ENCODE results near the gene MTHFD1L. TPM values are rescaled to one million over a fixed set of nuclear protein-coding genes. Genes with fewer than 3 reads are reported as not detected.
A peak's percentile ranks its signal among the peaks of the same experiment; 100 is the strongest.

MTHFD1L gene
- total RNA-seq, 2 donors from 2014 or later: 13.0 to 19.1 TPM

DNA sequence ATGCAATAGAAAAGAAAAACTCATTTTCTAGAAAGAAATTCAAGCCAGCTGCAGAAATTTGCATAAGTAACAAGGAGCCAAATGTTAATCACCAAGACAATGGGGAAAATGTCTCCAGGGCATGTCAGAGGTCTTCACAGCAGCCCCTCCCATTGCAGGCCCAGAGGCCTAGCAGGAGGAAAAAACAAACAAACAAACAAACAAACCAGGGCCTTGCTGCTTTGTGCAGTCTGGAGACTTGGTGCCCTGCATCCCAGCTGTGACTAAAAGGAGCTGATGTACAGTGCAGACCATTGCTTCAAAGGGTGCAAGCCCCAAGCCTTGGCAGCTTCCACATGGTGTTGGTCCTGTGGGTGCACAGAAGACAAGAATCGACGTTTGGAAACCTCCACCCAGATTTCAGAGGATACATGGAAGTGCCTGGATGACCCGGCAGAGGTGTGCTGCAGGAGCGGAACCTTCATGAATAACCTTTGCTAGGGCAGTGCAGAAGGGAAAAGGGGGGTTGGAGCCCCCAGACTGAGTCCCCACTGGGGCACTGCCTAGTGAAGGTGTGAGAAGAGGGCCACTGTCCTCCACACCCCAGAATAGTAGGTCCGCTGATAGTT is 263.4 kb downstream of the MTHFD1L start:
- Histone ChIP-seq H3K27me3 (no peaks in the 10 kb centered on the region), H3K4me3 (no peak overlapping the region), H3K4me1 (no peaks in the 10 kb centered on the region), H3K9me3 (no peaks in the 10 kb centered on the region), H3K27ac (no peak overlapping the region), H3K36me3 (replicated peaks in 1 of 2; ENCODE audit: insufficient read depth in 1 of 2, low read depth in 2 of 2) (no peaks in the 10 kb centered on the region)
- intact Hi-C loops (cut with DNase I): no loop called here
- 60 to 66% methylated on average over 1 to 5 of the region's 5 CpGs for WGBS, 2 donors
- DNase-seq: no peak
- ATAC-seq: no peak
- TF ChIP-seq, protein P1, sequence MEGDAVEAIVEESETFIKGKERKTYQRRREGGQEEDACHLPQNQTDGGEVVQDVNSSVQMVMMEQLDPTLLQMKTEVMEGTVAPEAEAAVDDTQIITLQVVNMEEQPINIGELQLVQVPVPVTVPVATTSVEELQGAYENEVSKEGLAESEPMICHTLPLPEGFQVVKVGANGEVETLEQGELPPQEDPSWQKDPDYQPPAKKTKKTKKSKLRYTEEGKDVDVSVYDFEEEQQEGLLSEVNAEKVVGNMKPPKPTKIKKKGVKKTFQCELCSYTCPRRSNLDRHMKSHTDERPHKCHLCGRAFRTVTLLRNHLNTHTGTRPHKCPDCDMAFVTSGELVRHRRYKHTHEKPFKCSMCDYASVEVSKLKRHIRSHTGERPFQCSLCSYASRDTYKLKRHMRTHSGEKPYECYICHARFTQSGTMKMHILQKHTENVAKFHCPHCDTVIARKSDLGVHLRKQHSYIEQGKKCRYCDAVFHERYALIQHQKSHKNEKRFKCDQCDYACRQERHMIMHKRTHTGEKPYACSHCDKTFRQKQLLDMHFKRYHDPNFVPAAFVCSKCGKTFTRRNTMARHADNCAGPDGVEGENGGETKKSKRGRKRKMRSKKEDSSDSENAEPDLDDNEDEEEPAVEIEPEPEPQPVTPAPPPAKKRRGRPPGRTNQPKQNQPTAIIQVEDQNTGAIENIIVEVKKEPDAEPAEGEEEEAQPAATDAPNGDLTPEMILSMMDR (IDR thresholded peaks at IDR 0.05): no peak
- no peak for TF ChIP-seq POLR2A (IDR thresholded peaks at IDR 0.05)

DNA sequence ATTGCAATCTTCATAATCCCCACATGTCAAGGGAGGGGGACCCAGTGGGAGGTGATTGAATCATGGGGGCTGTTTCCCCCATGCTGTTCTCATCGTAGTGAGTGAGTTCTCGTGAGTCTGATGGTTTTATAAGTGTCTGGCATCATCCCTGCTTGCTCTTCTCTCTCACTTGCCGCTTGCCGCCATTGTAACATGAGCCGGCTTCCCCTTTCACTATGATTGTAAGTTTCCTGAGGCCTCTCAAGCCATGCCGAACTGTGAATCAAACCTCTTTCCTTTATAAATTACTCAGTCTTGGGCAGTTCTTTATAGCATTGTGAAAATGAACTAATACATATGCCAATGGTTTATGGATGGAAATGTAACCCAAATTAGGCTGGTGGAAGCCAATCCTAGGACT is 264.8 kb downstream of the MTHFD1L start:
- H3K4me1 ChIP-seq: no peaks in the 10 kb centered on the region
- no peaks in the 10 kb centered on the region for H3K36me3 ChIP-seq (replicated peaks in 1 of 2; ENCODE audit: insufficient read depth in 1 of 2, low read depth in 2 of 2)
- TF ChIP-seq POLR2A (IDR thresholded peaks at IDR 0.05): no peak
- TF ChIP-seq, protein P1 (IDR thresholded peaks at IDR 0.05): no peak
- no peaks in the 10 kb centered on the region for H3K27me3 ChIP-seq
- ATAC-seq: no peak
- H3K27ac ChIP-seq: no peak overlapping the region
- intact Hi-C loops (cut with DNase I): no loop called here
- WGBS, 2 donors: 83 to 87% methylated on average over 6 of the region's 6 CpGs
- H3K4me3 ChIP-seq: no peak overlapping the region
- no peaks in the 10 kb centered on the region for H3K9me3 ChIP-seq
- DNase-seq: no peak

DNA sequence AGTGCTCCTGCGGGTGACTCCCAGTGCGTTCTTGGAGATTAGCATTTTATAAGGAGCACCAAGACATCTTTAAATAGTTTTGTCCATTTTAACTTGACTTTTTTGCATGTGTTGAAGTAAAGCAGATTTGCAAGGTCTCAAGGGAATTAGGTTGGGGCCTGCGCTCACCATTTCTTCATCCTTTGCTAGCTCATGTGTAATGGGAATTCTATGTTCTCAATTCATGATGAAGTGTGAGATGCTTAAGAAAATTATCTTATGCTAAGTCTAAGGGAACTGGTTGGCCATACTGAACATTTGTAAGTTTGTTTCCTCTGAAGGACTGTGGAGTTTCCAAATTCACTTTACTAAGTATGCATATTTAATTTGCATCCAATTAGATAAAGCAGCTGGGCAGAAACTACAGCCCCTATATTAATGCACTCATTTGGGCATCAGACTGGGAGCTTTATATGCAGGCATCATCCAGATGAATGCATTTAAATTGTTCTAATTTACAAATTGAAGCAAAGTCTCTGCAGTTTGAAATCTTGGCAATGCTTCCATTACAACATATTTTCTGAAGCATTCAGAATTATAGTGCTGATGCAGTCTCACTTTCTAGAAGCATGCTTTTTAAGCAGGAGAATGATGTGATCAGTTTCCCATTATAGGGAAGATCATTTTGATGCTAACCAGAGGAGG is 266.0 kb downstream of the MTHFD1L start:
- WGBS, 2 donors: 91 to 94% methylated on average over 3 of the region's 3 CpGs
- Histone ChIP-seq H3K27me3 (no peaks in the 10 kb centered on the region), H3K4me1 (peaks cover 6% of the 10 kb centered on the region), H3K27ac (no peak overlapping the region), H3K4me3 (no peak overlapping the region), H3K36me3 (replicated peaks in 1 of 2; ENCODE audit: insufficient read depth in 1 of 2, low read depth in 2 of 2) (no peaks in the 10 kb centered on the region), H3K9me3 (no peaks in the 10 kb centered on the region)
- no peak for TF ChIP-seq POLR2A (IDR thresholded peaks at IDR 0.05)
- TF ChIP-seq, protein P1 (IDR thresholded peaks at IDR 0.05): no peak
- no peak for ATAC-seq
- intact Hi-C loops (cut with DNase I): no loop called here
- DNase-seq: no peak

DNA sequence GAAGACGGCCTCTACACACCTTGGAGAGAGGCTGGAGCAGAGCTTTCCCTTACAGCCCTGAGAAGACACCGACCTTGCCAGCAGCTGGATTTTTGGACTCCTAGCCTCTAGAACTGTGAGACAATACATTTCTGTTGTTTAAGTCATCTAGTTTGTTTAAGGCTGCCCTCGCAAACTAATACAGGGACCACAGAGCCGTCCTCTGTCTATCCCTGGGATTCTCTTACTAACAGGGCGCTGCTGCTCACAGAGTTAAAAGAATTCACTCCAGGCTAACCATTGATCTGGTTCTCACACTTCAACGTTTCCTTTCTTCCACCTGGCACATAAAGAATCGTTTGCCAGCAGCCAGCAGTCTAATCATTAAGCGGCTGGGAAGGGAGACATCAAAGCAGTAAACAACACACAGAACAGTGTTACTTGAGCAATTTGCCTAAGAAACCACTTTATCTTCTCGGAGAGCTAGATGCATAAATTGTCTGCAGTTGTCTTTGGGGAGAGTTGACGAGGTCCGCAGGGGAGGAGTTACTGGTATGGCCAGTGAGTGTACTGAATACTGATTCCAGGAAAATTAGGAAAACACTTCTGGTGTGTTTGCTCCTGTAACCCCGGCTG is 270.7 kb downstream of the MTHFD1L start:
- H3K27me3 ChIP-seq: no peaks in the 10 kb centered on the region
- intact Hi-C loops (cut with DNase I): no loop called here
- WGBS, 2 donors: 12 to 20% methylated on average over 12 of the region's 12 CpGs
- DNase-seq (peak in 3 of 4 donors; percentile 27 to 44 (median 33)), ATAC-seq (peak; percentile 69)
- no peaks in the 10 kb centered on the region for H3K9me3 ChIP-seq
- H3K27ac ChIP-seq: peak overlapping the region; percentile 11 to 58 (median 38)
- peaks cover 11% of the 10 kb centered on the region for H3K4me1 ChIP-seq
- H3K36me3 ChIP-seq (replicated peaks in 1 of 2; ENCODE audit: insufficient read depth in 1 of 2, low read depth in 2 of 2): no peaks in the 10 kb centered on the region
- TF ChIP-seq, protein P1 (IDR thresholded peaks at IDR 0.05): no peak
- TF ChIP-seq POLR2A (IDR thresholded peaks at IDR 0.05): no peak
- H3K4me3 ChIP-seq: no peak overlapping the region

Data from body of pancreas (tissue), 4 donors.